GM19324 (cell line): ENCODE data around the gene NTSR1.

Experiments
- ATAC-seq: cut with Tn5 transposase; IDR thresholded peaks from one replicate; pipeline ENCODE4 v1.9.1; 2021; ENCODE audit warnings: mild to moderate bottlenecking, moderate library complexity; ENCODE audit not compliant: unreplicated experiment, low FRiP score

Gene NTSR1

GRCh38 chr20:62737271-62737811 lies 28.7 kb downstream of the NTSR1 start:
- ATAC-seq = no peak

- ATAC-seq = no peak
These were observed 29.6 kb downstream of the NTSR1 start for GRCh38 chr20:62738025-62738881.

GRCh38 chr20:62739067-62739466 lies 30.4 kb downstream of the NTSR1 start:
- ATAC-seq = no peak

GRCh38 chr20:62739581-62740285 lies 31.1 kb downstream of the NTSR1 start:
- no peak for ATAC-seq

- ATAC-seq = no peak
These were observed 31.9 kb downstream of the NTSR1 start for GRCh38 chr20:62740286-62741141.

- ATAC-seq = no peak
These were observed 32.6 kb downstream of the NTSR1 start for GRCh38 chr20:62741191-62741691.

GRCh38 chr20:62741701-62742491 lies 33.3 kb downstream of the NTSR1 start:
- no peak for ATAC-seq

- no peak for ATAC-seq
These were observed 33.9 kb downstream of the NTSR1 start for GRCh38 chr20:62742550-62742949.

- ATAC-seq = no peak
These were observed 34.5 kb downstream of the NTSR1 start for GRCh38 chr20:62742979-62743776.

- no peak for ATAC-seq
These were observed 35.2 kb downstream of the NTSR1 start for GRCh38 chr20:62743777-62744317.

- ATAC-seq = no peak
These were observed 36.1 kb downstream of the NTSR1 start for GRCh38 chr20:62744741-62745191.

GRCh38 chr20:62745279-62745951 lies 36.8 kb downstream of the NTSR1 start:
- ATAC-seq = no peak

- no peak for ATAC-seq
These were observed 37.3 kb downstream of the NTSR1 start for GRCh38 chr20:62745952-62746288.

- ATAC-seq = no peak
These were observed 39.7 kb downstream of the NTSR1 start for GRCh38 chr20:62748311-62748710.

- ATAC-seq = no peak
These were observed 41.3 kb downstream of the NTSR1 start for GRCh38 chr20:62749851-62750445.

GRCh38 chr20:62751551-62752150 lies 43.0 kb downstream of the NTSR1 start:
- ATAC-seq = no peak

GRCh38 chr20:62752181-62752670 lies 43.6 kb downstream of the NTSR1 start:
- ATAC-seq = no peak
